ENCODE results near the gene BOD1L1.

Gene BOD1L1

GRCh38 chr4:13543839-13544605 lies 83.5 kb downstream of the BOD1L1 start, which contains the start of gene NKX3-2:
NKX3-2 (minus strand) TSS chr4:13544508; CDS start chr4:13544414, 94 bp downstream.
- H3K4me3 ChIP-seq (ENCODE audit: low read depth, low read length) = peak within 1 kb of the TSS; percentile 47
- TF ChIP-seq CTCF (IDR thresholded peaks at IDR 0.05; ENCODE audit: borderline replicate concordance, insufficient read depth, low read depth, low read length) = no peak

DNA sequence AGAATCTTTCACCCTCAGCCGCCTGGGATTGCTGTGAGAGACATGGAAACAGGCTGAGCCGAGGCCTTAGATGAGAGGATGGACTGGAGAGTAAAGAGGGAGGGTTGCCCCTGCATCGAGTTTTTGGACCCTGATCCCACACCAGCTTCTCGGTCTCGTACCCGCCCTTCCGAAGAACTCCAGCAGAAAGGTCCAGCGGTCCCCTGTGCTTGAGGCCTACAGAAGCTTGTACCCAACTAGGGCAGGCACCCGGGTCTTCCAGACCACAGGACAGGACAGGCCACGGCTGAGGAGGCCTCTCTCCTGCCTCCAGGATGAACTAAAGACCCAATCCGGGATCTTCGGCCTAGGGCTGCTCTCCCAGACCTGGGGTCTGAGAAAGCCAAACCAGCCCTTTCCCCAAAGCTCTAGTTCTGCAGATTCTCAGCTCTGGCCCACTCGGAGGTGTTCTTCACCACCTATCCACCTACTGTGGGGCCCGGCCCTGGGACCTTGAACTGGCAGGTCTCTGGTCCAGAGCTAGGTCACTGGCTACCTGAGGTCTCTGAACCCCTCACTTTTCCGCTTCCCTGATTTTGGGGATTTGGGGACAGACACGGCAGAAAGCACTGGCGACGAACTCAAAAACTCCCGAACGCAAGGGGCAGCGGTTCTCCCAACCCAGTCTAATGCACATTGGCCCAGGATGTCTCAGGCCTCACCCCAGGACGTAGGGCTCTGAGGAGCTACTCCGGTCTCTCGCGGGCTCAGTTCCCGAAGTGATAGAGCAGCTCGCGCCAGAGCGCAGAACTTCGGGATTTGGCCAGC lies 84.3 kb downstream of the BOD1L1 start:
- H3K4me3 ChIP-seq (ENCODE audit: low read depth, low read length) = no peak overlapping the region
- TF ChIP-seq CTCF (IDR thresholded peaks at IDR 0.05; ENCODE audit: borderline replicate concordance, insufficient read depth, low read depth, low read length) = no peak

DNA sequence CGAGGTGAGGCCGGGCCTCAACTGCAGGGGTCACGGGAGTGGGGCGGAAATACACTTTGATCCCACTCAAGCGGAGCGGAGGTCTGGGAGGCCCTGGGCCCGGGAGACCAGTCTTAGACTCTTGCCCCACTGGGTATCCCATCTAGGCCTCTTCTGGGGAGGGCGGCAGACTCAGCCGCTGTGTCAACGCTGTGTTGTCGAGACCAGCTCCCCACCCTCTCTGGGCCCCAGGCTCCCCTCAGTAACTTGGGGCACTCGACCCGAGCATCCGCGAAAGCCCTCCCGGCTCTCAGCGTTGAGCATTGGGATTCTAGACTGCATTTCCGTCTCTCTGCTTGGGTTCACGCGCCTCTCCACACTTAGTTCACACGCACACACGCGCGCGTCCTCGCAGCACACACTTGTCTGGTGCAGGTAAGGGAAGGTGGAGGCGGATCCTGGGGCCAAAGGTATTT lies 84.9 kb downstream of the BOD1L1 start:
- H3K4me3 ChIP-seq (ENCODE audit: low read depth, low read length) = no peak overlapping the region
- no peak for TF ChIP-seq CTCF (IDR thresholded peaks at IDR 0.05; ENCODE audit: borderline replicate concordance, insufficient read depth, low read depth, low read length)

GRCh38 chr4:13541720-13542576 lies 85.6 kb downstream of the BOD1L1 start:
- peak; percentile 31; the same call in 1 of the 2 replicates for TF ChIP-seq CTCF (IDR thresholded peaks at IDR 0.05; ENCODE audit: borderline replicate concordance, insufficient read depth, low read depth, low read length)
- no peak overlapping the region for H3K4me3 ChIP-seq (ENCODE audit: low read depth, low read length)

DNA sequence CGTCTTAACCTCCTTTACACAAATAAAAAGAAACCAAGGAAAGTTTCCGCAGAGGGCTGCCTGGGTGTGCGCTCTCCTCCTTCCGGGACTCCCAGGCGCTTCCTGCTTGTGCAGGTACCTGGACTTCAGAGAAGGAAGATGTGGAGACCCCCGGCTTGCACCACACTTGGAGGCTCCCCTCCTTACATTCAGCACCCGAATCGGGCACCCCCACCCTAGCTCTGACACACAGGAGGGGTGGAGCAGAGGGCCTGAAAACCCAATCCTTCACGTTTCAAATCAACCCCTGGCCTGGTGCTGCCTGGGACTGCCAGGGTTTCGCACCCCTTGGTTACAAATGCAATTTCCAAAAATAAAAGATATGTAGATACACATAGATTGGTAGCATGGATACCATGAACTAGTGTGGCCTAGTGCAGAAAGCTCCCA lies 86.3 kb downstream of the BOD1L1 start:
- no peak overlapping the region for H3K4me3 ChIP-seq (ENCODE audit: low read depth, low read length)
- TF ChIP-seq CTCF (IDR thresholded peaks at IDR 0.05; ENCODE audit: borderline replicate concordance, insufficient read depth, low read depth, low read length) = no peak

GRCh38 chr4:13540446-13541175 lies 86.9 kb downstream of the BOD1L1 start:
- no peak overlapping the region for H3K4me3 ChIP-seq (ENCODE audit: low read depth, low read length)
- no peak for TF ChIP-seq CTCF (IDR thresholded peaks at IDR 0.05; ENCODE audit: borderline replicate concordance, insufficient read depth, low read depth, low read length)

All from GM12875 (cell line).